Transverse colon (tissue), 3 donors: ENCODE measurements around the gene EHMT1.

ENCODE experiments used
- CTCF ChIP-seq, 5 experiments: fragments of 200-600 bp in 3 of 5; fragments of 450-650 bp in 2 of 5; sonication (generic) in 3 of 5; IDR thresholded peaks; 1 replicate in 2 of 5; 2 replicates in 3 of 5; pipeline ENCODE4 v1.5.1; 2016 to 2017; ENCODE audit warnings: antibody characterized with exemption in 5 of 5, inconsistent platforms in 3 of 5, mild to moderate bottlenecking in 2 of 5, moderate library complexity in 1 of 5
- POLR2A ChIP-seq: fragments of 450-650 bp; IDR thresholded peaks from one replicate; pipeline ENCODE4 v1.6.1; 2016; ENCODE audit warnings: antibody characterized with exemption, mild to moderate bottlenecking, moderate library complexity

- no peak for TF ChIP-seq POLR2A
- no peak for TF ChIP-seq CTCF (IDR thresholded peaks at IDR 0.05)
Measured at GRCh38 chr9:137705443-137705863, 86.6 kb downstream of the EHMT1 start.
